B cell (primary cell): ENCODE results near the gene MAPK7. TPM values are rescaled to one million over a fixed set of nuclear protein-coding genes. Genes with fewer than 3 reads are reported as not detected.

Source experiments
- ATAC-seq: fragments of 200-7000 bp; cut with Tn5 transposase; one replicate; pipeline ENCODE4 v1.10.0; 2021; ENCODE audit warnings: low read depth, mild to moderate bottlenecking, moderate number of reproducible peaks, moderate library complexity
- CTCF ChIA-PET: fragments of 350-600 bp; sonication (Branson Sonifier 250); formaldehyde crosslinking; loops from one replicate; lab custom pipeline; 2021; ENCODE audit warnings: antibody characterized with exemption, inconsistent platforms; lab: Charles Lee
- POLR2A ChIA-PET: fragments of 350-600 bp; sonication (Branson Sonifier 250); formaldehyde crosslinking; loops from one replicate; lab custom pipeline; 2021; ENCODE audit warnings: antibody characterized with exemption; lab: Charles Lee
- DNase-seq: peaks from one replicate; pipeline ENCODE4 v3.0.0; 2013
- H2AFZ ChIP-seq: 2 replicates; pipeline ENCODE4 v1.6.1; 2012; ENCODE audit warnings: mild to moderate bottlenecking, low read depth, low read length; ENCODE audit not compliant: insufficient read depth, poor library complexity, severe bottlenecking
- H3K27ac ChIP-seq, 2 donors: 1 replicate in 1 of 2; 2 replicates in 1 of 2; pipeline ENCODE4 v1.5.1; 2012 to 2013; ENCODE audit warnings: low read length in 2 of 2, mild to moderate bottlenecking in 2 of 2, moderate library complexity in 1 of 2
- H3K27me3 ChIP-seq, 4 experiments: fragments of 200-600 bp in 1 of 4; sonication (generic) in 1 of 4; replicated peaks in 1 of 4; 1 replicate in 2 of 4; 2 replicates in 2 of 4; pipeline versions ENCODE4 v1.6.1 to v1.7.0; 2013 to 2016; ENCODE audit warnings: low read length in 3 of 4, mild to moderate bottlenecking in 2 of 4, mixed read lengths in 1 of 4, moderate library complexity in 1 of 4; ENCODE audit not compliant: insufficient read depth in 4 of 4, control insufficient read depth in 3 of 4; ENCODE audit errors: control extremely low read depth in 1 of 4
- H3K36me3 ChIP-seq, 2 experiments: replicated peaks in 1 of 2; 1 replicate in 1 of 2; 2 replicates in 1 of 2; pipeline versions ENCODE4 v1.6.1 to v1.7.1; 2013; ENCODE audit warnings: low read length in 1 of 2; ENCODE audit not compliant: insufficient read depth in 2 of 2, control insufficient read depth in 1 of 2; ENCODE audit errors: control extremely low read depth in 1 of 2, extremely low read depth in 1 of 2
- H3K4me1 ChIP-seq, 2 donors: fragments of 200-600 bp in 1 of 2; sonication (generic) in 1 of 2; 1 replicate in 1 of 2; 2 replicates in 1 of 2; pipeline versions ENCODE4 v1.5.1 to v1.6.1; 2013 to 2017; ENCODE audit warnings: low read length in 2 of 2; ENCODE audit not compliant: control insufficient read depth in 2 of 2, insufficient read depth in 2 of 2
- H3K4me2 ChIP-seq: replicated peaks from 2 replicates; pipeline ENCODE3; 2012; ENCODE audit warnings: mild to moderate bottlenecking, low read depth, low read length; ENCODE audit not compliant: poor library complexity, severe bottlenecking
- H3K4me3 ChIP-seq, 5 experiments: fragments of 200-600 bp in 1 of 5; sonication (generic) in 1 of 5; 1 replicate in 3 of 5; 2 replicates in 2 of 5; pipeline versions ENCODE4 v1.5.1 to v1.7.0; 2011 to 2016; ENCODE audit warnings: low read length in 4 of 5, mild to moderate bottlenecking in 4 of 5, low read depth in 2 of 5, control low read depth in 1 of 5, moderate library complexity in 1 of 5; ENCODE audit not compliant: insufficient read depth in 1 of 5; ENCODE audit errors: control extremely low read depth in 1 of 5, extremely low read depth in 1 of 5
- H3K79me2 ChIP-seq: fragments of 200-600 bp; sonication (generic); one replicate; pipeline ENCODE4 v1.6.0; 2016; ENCODE audit warnings: low read length; ENCODE audit not compliant: control insufficient read depth, insufficient read depth
- H3K9ac ChIP-seq: fragments of 200-600 bp; sonication (generic); 2 replicates; pipeline ENCODE4 v1.6.1; 2017; ENCODE audit warnings: mild to moderate bottlenecking, low read length, moderate library complexity
- H3K9me3 ChIP-seq, 3 donors: one replicate each; pipeline versions ENCODE4 v1.6.1 to v1.7.1; 2013; ENCODE audit warnings: low read length in 2 of 3; ENCODE audit not compliant: control insufficient read depth in 2 of 3, insufficient read depth in 1 of 3; ENCODE audit errors: control extremely low read depth in 1 of 3
- H4K20me1 ChIP-seq: 2 replicates; pipeline ENCODE4 v1.6.0; 2012; ENCODE audit warnings: mild to moderate bottlenecking, low read length; ENCODE audit not compliant: insufficient read depth, control insufficient read depth, poor library complexity, severe bottlenecking
- H3K27ac Mint-ChIP-seq: one replicate; pipeline ENCODE4 v1.8.0; 2021; ENCODE audit warnings: mixed read lengths
- H3K27me3 Mint-ChIP-seq: one replicate; pipeline ENCODE4 v1.8.0; 2021; ENCODE audit warnings: mixed read lengths
- H3K4me1 Mint-ChIP-seq: one replicate; pipeline ENCODE4 v1.8.0; 2021; ENCODE audit warnings: mixed read lengths
- H3K4me3 Mint-ChIP-seq: one replicate; pipeline ENCODE4 v1.8.0; 2021; ENCODE audit warnings: mixed read lengths
- H3K9me3 Mint-ChIP-seq: one replicate; pipeline ENCODE4 v1.8.0; 2022; ENCODE audit warnings: mixed read lengths; ENCODE audit not compliant: insufficient read depth
- EZH2 ChIP-seq: IDR thresholded peaks from 2 replicates; pipeline ENCODE4 v1.6.1; 2012; ENCODE audit warnings: borderline replicate concordance, low read depth, mild to moderate bottlenecking, moderate library complexity, low read length; ENCODE audit not compliant: insufficient read depth, poor library complexity, severe bottlenecking
- WGBS: methylation state at CpG from one replicate; pipeline ENCODE4 v1.1.5; 2013; ENCODE audit warnings: missing lambda C conversion rate; ENCODE audit not compliant: insufficient coverage; 5-methylcytosine and 5-hydroxymethylcytosine counted together
- intact Hi-C: fragments of 100-400 bp; cut with micrococcal nuclease; formaldehyde crosslinking; loops from one replicate; pipeline ENCODE4 v1.10.0; 2022
- polyA plus RNA-seq: library from polyadenylated mRNA; depleted of rRNA; stranded (reverse); fragments of >200 nt; gene quantifications from 2 replicates; pipeline ENCODE4 v1.2.3, GENCODE V29; 2012
- total RNA-seq, 2 donors: library from RNA; stranded (reverse); fragments of 120-200 nt in 1 of 2; gene quantifications; 1 replicate in 1 of 2; 2 replicates in 1 of 2; pipeline versions ENCODE4 v1.2.3 to v1.2.4, GENCODE V29; 2013 to 2022
- TF ChIP-seq, protein P1 (sequence below): fragments of 200-600 bp; IDR thresholded peaks from one replicate; pipeline ENCODE4 v1.8.0; 2022; ENCODE audit warnings: antibody characterized with exemption, mild to moderate bottlenecking

The MAPK7 gene
- total and polyA plus RNA-seq, 2 donors (not counting 1 experiment from before 2014, with no cell fraction given), result 30.0 to 34.0 TPM

DNA sequence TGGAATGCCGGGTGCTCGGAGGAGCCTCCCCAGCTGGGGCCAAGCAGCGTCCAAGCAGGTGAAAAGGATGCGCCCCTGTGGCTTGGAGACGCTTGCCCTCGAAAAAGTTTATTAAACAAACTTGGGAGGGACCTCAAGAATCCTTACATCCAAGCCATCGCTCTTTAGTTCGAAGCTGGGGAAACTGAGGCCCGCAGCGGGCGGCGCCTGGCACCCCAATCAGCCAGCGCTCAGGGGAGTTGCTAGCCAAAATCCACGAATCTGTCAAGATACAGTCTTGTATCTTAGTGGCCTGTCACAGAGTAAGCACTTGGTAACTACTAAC lies 15.2 kb upstream of the MAPK7 start:
- Histone ChIP-seq H3K79me2 (no peaks in the 10 kb centered on the region), H3K27ac (no peak overlapping the region), H3K27me3 (peaks cover 0 to 5% (median 0%) of the 10 kb centered on the region in 4 experiments), H3K9me3 (no peaks in the 10 kb centered on the region), H3K4me3 (peak overlapping the region in 2 of 5 experiments; percentile 65 to 84), H4K20me1 (no peaks in the 10 kb centered on the region), H3K9ac (peak overlapping the region; percentile 89), H3K36me3 (no peaks in the 10 kb centered on the region), H2AFZ (peak overlapping the region; percentile 96), H3K4me2 (peak overlapping the region; percentile 100), H3K4me1 (peaks cover 7 to 21% of the 10 kb centered on the region in 2 donors)
- ChIA-PET CTCF (interaction anchor here (0.6 to 6.5 kb wide), 43 partner anchors 8 to 758 kb away, joined by 3 to 133 read pairs (median 4); partner anchors contain the start of genes AKAP10, ALDH3A2, MAPK7 and SLC47A1), POLR2A (interaction anchor here (0.5 to 2.2 kb wide), 5 partner anchors 15 to 1350 kb away, joined by 3 to 30 read pairs (median 4); partner anchors contain the start of gene MAPK7)
- TF ChIP-seq, protein P1, sequence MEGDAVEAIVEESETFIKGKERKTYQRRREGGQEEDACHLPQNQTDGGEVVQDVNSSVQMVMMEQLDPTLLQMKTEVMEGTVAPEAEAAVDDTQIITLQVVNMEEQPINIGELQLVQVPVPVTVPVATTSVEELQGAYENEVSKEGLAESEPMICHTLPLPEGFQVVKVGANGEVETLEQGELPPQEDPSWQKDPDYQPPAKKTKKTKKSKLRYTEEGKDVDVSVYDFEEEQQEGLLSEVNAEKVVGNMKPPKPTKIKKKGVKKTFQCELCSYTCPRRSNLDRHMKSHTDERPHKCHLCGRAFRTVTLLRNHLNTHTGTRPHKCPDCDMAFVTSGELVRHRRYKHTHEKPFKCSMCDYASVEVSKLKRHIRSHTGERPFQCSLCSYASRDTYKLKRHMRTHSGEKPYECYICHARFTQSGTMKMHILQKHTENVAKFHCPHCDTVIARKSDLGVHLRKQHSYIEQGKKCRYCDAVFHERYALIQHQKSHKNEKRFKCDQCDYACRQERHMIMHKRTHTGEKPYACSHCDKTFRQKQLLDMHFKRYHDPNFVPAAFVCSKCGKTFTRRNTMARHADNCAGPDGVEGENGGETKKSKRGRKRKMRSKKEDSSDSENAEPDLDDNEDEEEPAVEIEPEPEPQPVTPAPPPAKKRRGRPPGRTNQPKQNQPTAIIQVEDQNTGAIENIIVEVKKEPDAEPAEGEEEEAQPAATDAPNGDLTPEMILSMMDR, result peak; percentile 59
- no peak for TF ChIP-seq EZH2
- no peaks in the 10 kb centered on the region for H3K9me3 Mint-ChIP-seq
- no peak for ATAC-seq
- peak overlapping the region; percentile 93 for H3K27ac Mint-ChIP-seq
- peaks cover 19% of the 10 kb centered on the region for H3K4me1 Mint-ChIP-seq
- no peak for DNase-seq
- intact Hi-C loops, result loop anchor here (1.0 to 2.0 kb wide), 3 partner anchors 56 to 403 kb away; no protein-coding TSS in a partner anchor
- 35% methylated on average over 14 of the region's 14 CpGs for WGBS
- peaks cover 13% of the 10 kb centered on the region for H3K27me3 Mint-ChIP-seq
- H3K4me3 Mint-ChIP-seq, result peak overlapping the region; percentile 98

DNA sequence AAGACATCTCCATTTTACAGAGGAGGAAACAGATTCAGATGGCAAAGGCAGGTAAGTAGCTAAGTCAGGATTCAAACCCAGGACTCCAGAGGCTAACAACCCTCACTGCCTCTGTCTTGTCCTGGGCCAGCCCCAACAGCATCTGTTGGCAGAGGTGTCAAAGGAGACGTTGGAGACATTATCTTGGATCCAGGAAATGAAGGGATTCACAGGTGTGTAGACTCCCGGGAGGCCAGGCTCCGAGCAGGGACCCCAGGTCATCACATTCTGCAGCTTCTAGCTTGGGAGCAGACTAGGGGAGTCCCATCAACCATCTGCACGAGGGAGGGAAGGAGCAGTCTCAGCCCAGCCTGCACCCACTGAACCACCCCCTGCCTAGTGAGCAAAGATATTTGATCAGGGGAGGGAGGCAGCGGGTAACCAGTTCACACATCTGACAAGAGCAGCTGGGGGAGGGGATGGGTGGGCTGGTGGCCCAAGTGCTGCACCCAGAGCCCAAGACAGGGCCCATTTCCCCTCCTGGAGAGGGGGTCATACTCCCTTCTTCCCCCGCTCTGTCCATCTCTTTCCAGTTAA lies 14.8 kb upstream of the MAPK7 start:
- Histone ChIP-seq H2AFZ (peak overlapping the region; percentile 96), H4K20me1 (no peaks in the 10 kb centered on the region), H3K79me2 (no peaks in the 10 kb centered on the region), H3K9me3 (no peaks in the 10 kb centered on the region), H3K4me1 (peaks cover 7 to 21% of the 10 kb centered on the region in 2 donors), H3K27ac (no peak overlapping the region), H3K4me3 (no peak overlapping the region), H3K27me3 (peaks cover 0 to 4% (median 0%) of the 10 kb centered on the region in 4 experiments), H3K9ac (no peak overlapping the region), H3K4me2 (no peak overlapping the region), H3K36me3 (no peaks in the 10 kb centered on the region)
- no peak for DNase-seq
- ChIA-PET POLR2A (interaction anchor here (0.6 to 2.2 kb wide), 2 partner anchors 14 to 183 kb away, joined by 4 to 30 read pairs; partner anchors contain the start of gene MAPK7), CTCF (interaction anchor here (0.6 to 6.5 kb wide), 38 partner anchors 7 to 757 kb away, joined by 3 to 133 read pairs (median 5); partner anchors contain the start of genes AKAP10, ALDH3A2, MAPK7 and SLC47A1)
- intact Hi-C loops, result loop anchor here (1.0 to 2.0 kb wide), 3 partner anchors 57 to 403 kb away; no protein-coding TSS in a partner anchor
- peaks cover 10% of the 10 kb centered on the region for H3K27me3 Mint-ChIP-seq
- peak overlapping the region; percentile 32 for H3K27ac Mint-ChIP-seq
- WGBS, result 65% methylated on average over 4 of the region's 6 CpGs
- H3K4me3 Mint-ChIP-seq, result peak overlapping the region; percentile 64
- no peak for ATAC-seq
- H3K9me3 Mint-ChIP-seq, result no peaks in the 10 kb centered on the region
- TF ChIP-seq, protein P1, result no peak
- TF ChIP-seq EZH2, result no peak
- H3K4me1 Mint-ChIP-seq, result peaks cover 22% of the 10 kb centered on the region
